HEK293 (cell line): ENCODE measurements around the gene DMBT1.

Source experiments
- ATF2 ChIP-seq: fragments of 450-650 bp; formaldehyde crosslinking; IDR thresholded peaks from 2 replicates; pipeline ENCODE4 v1.5.1; 2016; ENCODE audit warnings: missing biosample characterization, missing genetic modification characterization, low read depth
- BCL11A ChIP-seq: fragments of 450-650 bp; formaldehyde crosslinking; IDR thresholded peaks from 2 replicates; pipeline ENCODE4 v1.5.1; 2016; ENCODE audit warnings: low read depth, missing biosample characterization, missing genetic modification characterization
- CTCF ChIP-seq: fragments of 450-650 bp; formaldehyde crosslinking; IDR thresholded peaks from 2 replicates; pipeline ENCODE4 v1.5.1; 2016; ENCODE audit warnings: missing biosample characterization, missing genetic modification characterization
- KLF16 ChIP-seq: fragments of 450-650 bp; formaldehyde crosslinking; IDR thresholded peaks from 2 replicates; pipeline ENCODE4 v1.5.1; 2017; ENCODE audit warnings: missing biosample characterization, missing genetic modification characterization
- PBX3 ChIP-seq: sonication (generic); formaldehyde crosslinking; IDR thresholded peaks from 2 replicates; pipeline ENCODE4 v1.8.1; 2022; ENCODE audit warnings: mild to moderate bottlenecking, moderate library complexity, missing genetic modification reagents
- TCF7L2 ChIP-seq: IDR thresholded peaks from 2 replicates; pipeline ENCODE4 v1.6.1; 2011; ENCODE audit warnings: low read depth, mild to moderate bottlenecking, inconsistent platforms, low read length, moderate library complexity, borderline replicate concordance
- ZBTB10 ChIP-seq: fragments of 450-650 bp; formaldehyde crosslinking; IDR thresholded peaks from 2 replicates; pipeline ENCODE4 v1.5.1; 2016; ENCODE audit warnings: missing biosample characterization, missing genetic modification characterization
- ZBTB8A ChIP-seq: fragments of 450-650 bp; formaldehyde crosslinking; IDR thresholded peaks from 2 replicates; pipeline ENCODE4 v1.5.1; 2016; ENCODE audit warnings: missing biosample characterization, missing genetic modification characterization
- ZFP37 ChIP-seq: fragments of 450-650 bp; formaldehyde crosslinking; IDR thresholded peaks from 2 replicates; pipeline ENCODE4 v1.5.1; 2016; ENCODE audit warnings: missing biosample characterization, missing genetic modification characterization
- ZNF274 ChIP-seq, 2 experiments: fragments of 200-500 bp in 1 of 2; fragments of 450-650 bp in 1 of 2; sonication (Bioruptor generic) in 1 of 2; formaldehyde crosslinking in 1 of 2; IDR thresholded peaks; 2 replicates each; pipeline versions ENCODE4 v1.5.1 to v1.6.1; 2014 to 2016; ENCODE audit warnings: borderline replicate concordance in 1 of 2, inconsistent platforms in 1 of 2, low read length in 1 of 2, missing biosample characterization in 1 of 2, missing genetic modification characterization in 1 of 2
- ZNF311 ChIP-seq: fragments of 450-650 bp; formaldehyde crosslinking; IDR thresholded peaks from 2 replicates; pipeline ENCODE4 v1.5.1; 2017; ENCODE audit warnings: missing biosample characterization, missing genetic modification characterization, borderline replicate concordance
- ZNF610 ChIP-seq: fragments of 450-650 bp; formaldehyde crosslinking; IDR thresholded peaks from 2 replicates; pipeline ENCODE4 v1.5.1; 2016; ENCODE audit warnings: missing biosample characterization, missing genetic modification characterization, borderline replicate concordance

GRCh38 chr10:122692744-122693143, 132.2 kb downstream of the DMBT1 start:
- TF ChIP-seq PBX3 (CRISPR knock-in tag) (no peak), ZNF610 (tag by site-specific recombination) (no peak), ZNF311 (tag by site-specific recombination) (no peak), CTCF (tag by site-specific recombination) (no peak), ZFP37 (tag by site-specific recombination) (no peak), ATF2 (tag by site-specific recombination) (no peak), KLF16 (tag by site-specific recombination) (no peak), TCF7L2 (no peak), ZBTB10 (tag by site-specific recombination) (no peak), BCL11A (tag by site-specific recombination) (no peak), ZNF274 (IDR thresholded peaks at IDR 0.05; ENCODE audit: low read length) (no peak), ZNF274 (tag by site-specific recombination; IDR thresholded peaks at IDR 0.05; ENCODE audit: borderline replicate concordance) (no peak), ZBTB8A (tag by site-specific recombination) (no peak)
